K562 (cell line): ENCODE data around the gene ERGIC1. TPM values are rescaled to one million over a fixed set of nuclear protein-coding genes. Genes with fewer than 3 reads are reported as not detected.

Source experiments
- CREBBP ChIP-seq: IDR thresholded peaks from one replicate; pipeline ENCODE4 v1.6.1; 2012; ENCODE audit warnings: low read depth, mild to moderate bottlenecking, control low read depth, inconsistent platforms, low read length
- ELK3 ChIP-seq: fragments of 450-650 bp; formaldehyde crosslinking; IDR thresholded peaks from 2 replicates; pipeline ENCODE4 v1.4.0; 2020; ENCODE audit warnings: mild to moderate bottlenecking
- FOXA1 ChIP-seq: fragments of 450-650 bp; IDR thresholded peaks from 2 replicates; pipeline ENCODE4 v1.6.1; 2016; ENCODE audit warnings: mild to moderate bottlenecking, borderline replicate concordance
- GABPA ChIP-seq: fragments of 200-800 bp; sonication (Bioruptor generic); conservative IDR thresholded peaks from 2 replicates; pipeline ENCODE4 v1.6.1; 2016; ENCODE audit warnings: low read depth, missing genetic modification characterization, missing compliant biosample characterization
- GABPB2 ChIP-seq: fragments of 250-450 bp; sonication (Bioruptor Pico); conservative IDR thresholded peaks from 2 replicates; pipeline ENCODE4 v1.5.1; 2021; ENCODE audit warnings: mild to moderate bottlenecking
- HBP1 ChIP-seq: fragments of 450-650 bp; formaldehyde crosslinking; IDR thresholded peaks from 2 replicates; pipeline ENCODE4 v1.4.0; 2022; ENCODE audit warnings: missing genetic modification characterization
- KAT8 ChIP-seq: fragments of 450-650 bp; IDR thresholded peaks from 2 replicates; pipeline ENCODE4 v1.6.1; 2016; ENCODE audit warnings: low read depth, mild to moderate bottlenecking
- POLR2H ChIP-seq: IDR thresholded peaks from 2 replicates; pipeline ENCODE4 v1.6.1; 2016; ENCODE audit warnings: missing genetic modification characterization, low read depth, mild to moderate bottlenecking, control low read depth, missing compliant biosample characterization, moderate library complexity
- RBM34 ChIP-seq: fragments of 200-400 bp; formaldehyde crosslinking; IDR thresholded peaks from 2 replicates; pipeline ENCODE4 v1.6.1; 2018; ENCODE audit warnings: low read length, borderline replicate concordance; ENCODE audit not compliant: insufficient read depth
- RNF219 ChIP-seq: fragments of 250-450 bp; sonication (Bioruptor Pico); IDR thresholded peaks from 2 replicates; pipeline ENCODE4 v1.5.0; 2022; ENCODE audit warnings: mild to moderate bottlenecking
- ZNF24 ChIP-seq: fragments of 450-650 bp; IDR thresholded peaks from 2 replicates; pipeline ENCODE4 v1.6.1; 2016
- ZNF644 ChIP-seq: fragments of 200-800 bp; sonication (Bioruptor generic); IDR thresholded peaks from 2 replicates; pipeline ENCODE4 v1.6.1; 2016; ENCODE audit warnings: low read depth, missing genetic modification characterization, missing compliant biosample characterization
- polyA plus RNA-seq, 8 experiments: library from polyadenylated mRNA; depleted of rRNA in 4 of 8; stranded (reverse) in 5 of 8; unstranded in 3 of 8; fragments of >200 nt; fragmentation: Nextera tagmentation in 2 of 8; fragmentation: Illumina TruSeq in 1 of 8; extraction: Ambion mirVana in 2 of 8; extraction: Trizol in 1 of 8; gene quantifications; 2 replicates each; pipeline versions ENCODE4 v1.2.1 to v1.2.3, GENCODE V29; 2011 to 2014; ENCODE audit warnings: inconsistent platforms in 1 of 8, missing spikeins in 1 of 8
- total RNA-seq, 7 experiments: library from RNA; depleted of rRNA in 6 of 7; stranded (reverse); fragments of >200 nt in 6 of 7; fragmentation: Illumina TruSeq in 2 of 7; extraction: Trizol in 2 of 7; gene quantifications; 2 replicates each; pipeline versions ENCODE4 v1.2.1 to v1.2.3, GENCODE V29; 2011 to 2021; ENCODE audit warnings: low replicate concordance in 1 of 7
- TF ChIP-seq, protein P1 (sequence below): fragments of 250-450 bp; sonication (Bioruptor Pico); IDR thresholded peaks from 2 replicates; pipeline ENCODE4 v1.4.0; 2020

The ERGIC1 gene
- total and polyA plus RNA-seq, 9 of the 15 experiments (the other 6 are each of a cell fraction or from before 2014, with no cell fraction given) = 5.5 to 68.4 (median 36.4) TPM

DNA sequence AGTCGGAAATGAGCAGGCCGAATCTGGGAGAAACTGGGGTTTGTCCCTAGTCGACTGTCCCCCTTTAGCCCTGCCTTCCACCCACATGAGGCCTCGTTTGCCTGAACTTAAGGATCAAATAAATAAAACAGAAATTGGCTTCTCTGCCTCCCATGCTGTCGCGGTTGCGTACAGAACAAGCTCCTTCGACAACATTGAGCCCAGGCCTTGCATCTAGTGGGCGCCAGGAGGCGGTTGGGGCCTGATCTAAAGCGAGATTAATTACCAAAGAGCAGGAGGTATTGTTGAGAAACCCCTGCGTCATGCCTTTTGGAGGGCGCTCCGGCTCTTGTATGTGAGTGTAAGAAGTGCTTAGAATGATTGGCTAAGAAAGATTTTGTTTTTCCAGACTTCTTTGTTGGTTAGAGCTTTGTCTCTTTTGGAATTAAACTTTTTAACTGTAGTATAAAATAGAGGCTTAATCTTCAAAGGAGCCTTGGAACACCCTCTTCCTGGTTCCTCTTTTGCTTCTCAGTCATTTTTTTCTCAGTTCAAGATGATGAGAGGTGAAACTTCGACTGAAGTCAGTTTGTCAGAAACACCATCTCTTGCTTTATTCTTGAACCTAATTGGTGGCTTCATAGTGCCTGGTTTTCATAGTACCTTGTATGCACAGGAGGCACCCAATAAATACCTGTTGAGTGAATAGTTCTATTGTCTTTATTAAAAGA, 150.3 kb downstream of the ERGIC1 start (continued):
- TF ChIP-seq CREBBP (no peak), KAT8 (no peak), FOXA1 (no peak), RBM34 (no peak), ZNF24 (no peak), HBP1 (CRISPR knock-in tag) (no peak), GABPB2 (CRISPR knock-in tag) (no peak), RNF219 (no peak), ELK3 (CRISPR knock-in tag) (no peak), GABPA (tag) (0 out of 2 replicates have a peak, but pooled peaks have one; percentile 30), POLR2H (tag) (0 out of 2 replicates have a peak, but pooled peaks have one; percentile 17), ZNF644 (0 out of 2 replicates have a peak, but pooled peaks have one; percentile 16)
- TF ChIP-seq, protein P1, sequence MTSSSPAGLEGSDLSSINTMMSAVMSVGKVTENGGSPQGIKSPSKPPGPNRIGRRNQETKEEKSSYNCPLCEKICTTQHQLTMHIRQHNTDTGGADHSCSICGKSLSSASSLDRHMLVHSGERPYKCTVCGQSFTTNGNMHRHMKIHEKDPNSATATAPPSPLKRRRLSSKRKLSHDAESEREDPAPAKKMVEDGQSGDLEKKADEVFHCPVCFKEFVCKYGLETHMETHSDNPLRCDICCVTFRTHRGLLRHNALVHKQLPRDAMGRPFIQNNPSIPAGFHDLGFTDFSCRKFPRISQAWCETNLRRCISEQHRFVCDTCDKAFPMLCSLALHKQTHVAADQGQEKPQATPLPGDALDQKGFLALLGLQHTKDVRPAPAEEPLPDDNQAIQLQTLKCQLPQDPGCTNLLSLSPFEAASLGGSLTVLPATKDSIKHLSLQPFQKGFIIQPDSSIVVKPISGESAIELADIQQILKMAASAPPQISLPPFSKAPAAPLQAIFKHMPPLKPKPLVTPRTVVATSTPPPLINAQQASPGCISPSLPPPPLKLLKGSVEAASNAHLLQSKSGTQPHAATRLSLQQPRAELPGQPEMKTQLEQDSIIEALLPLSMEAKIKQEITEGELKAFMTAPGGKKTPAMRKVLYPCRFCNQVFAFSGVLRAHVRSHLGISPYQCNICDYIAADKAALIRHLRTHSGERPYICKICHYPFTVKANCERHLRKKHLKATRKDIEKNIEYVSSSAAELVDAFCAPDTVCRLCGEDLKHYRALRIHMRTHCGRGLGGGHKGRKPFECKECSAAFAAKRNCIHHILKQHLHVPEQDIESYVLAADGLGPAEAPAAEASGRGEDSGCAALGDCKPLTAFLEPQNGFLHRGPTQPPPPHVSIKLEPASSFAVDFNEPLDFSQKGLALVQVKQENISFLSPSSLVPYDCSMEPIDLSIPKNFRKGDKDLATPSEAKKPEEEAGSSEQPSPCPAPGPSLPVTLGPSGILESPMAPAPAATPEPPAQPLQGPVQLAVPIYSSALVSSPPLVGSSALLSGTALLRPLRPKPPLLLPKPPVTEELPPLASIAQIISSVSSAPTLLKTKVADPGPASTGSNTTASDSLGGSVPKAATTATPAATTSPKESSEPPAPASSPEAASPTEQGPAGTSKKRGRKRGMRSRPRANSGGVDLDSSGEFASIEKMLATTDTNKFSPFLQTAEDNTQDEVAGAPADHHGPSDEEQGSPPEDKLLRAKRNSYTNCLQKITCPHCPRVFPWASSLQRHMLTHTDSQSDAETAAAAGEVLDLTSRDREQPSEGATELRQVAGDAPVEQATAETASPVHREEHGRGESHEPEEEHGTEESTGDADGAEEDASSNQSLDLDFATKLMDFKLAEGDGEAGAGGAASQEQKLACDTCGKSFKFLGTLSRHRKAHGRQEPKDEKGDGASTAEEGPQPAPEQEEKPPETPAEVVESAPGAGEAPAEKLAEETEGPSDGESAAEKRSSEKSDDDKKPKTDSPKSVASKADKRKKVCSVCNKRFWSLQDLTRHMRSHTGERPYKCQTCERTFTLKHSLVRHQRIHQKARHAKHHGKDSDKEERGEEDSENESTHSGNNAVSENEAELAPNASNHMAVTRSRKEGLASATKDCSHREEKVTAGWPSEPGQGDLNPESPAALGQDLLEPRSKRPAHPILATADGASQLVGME = no peak
